ENCODE data around the gene KLF7.

Gene KLF7

GRCh38 chr2:207166349-207167098 is 776 bp upstream of the KLF7 start:
- peak; percentile 72 to 82 for DNase-seq

GRCh38 chr2:207166039-207166348 is 246 bp upstream of the KLF7 start:
- DNase-seq: peak; percentile 99 to 100

DNA sequence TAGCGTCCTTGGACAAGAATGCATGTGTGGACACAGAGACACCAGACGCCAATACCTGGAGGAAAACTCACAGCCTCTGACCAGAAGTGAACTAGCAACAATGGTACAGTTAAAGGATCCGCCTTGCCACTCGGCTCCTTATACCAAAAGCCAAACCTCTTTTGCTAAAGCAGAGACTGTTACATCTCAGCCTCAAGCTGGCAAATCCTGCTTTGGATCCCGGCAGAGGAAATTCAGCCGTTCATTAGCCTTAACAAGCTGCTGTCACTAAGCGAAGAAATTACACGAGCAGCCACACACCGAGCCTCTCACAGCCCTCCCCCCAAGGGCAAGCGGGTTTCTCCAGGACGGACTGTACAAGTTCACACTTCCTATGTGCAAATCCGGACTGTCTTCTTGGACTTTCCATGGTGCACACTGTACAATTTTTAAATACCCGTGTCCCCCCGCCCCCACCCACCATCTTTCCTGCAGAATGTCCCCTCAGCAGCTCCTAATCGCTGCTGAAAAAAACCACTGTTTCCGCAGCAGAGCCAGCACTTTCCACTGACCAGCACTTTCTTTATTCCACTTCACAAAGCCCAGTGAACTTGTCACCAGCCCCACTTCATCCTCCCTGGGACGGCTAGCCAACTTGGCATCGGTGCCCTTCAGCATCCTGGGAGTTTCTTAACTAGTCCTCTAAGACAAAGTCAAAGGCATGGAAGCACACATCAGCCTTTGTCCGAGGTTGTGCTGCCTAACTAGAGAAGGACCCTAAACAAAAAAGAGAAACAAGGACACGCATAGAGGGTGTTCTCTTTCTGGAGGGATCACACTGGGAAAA is 1.5 kb downstream of the KLF7 start:
- DNase-seq: peak; percentile 8 to 23

DNA sequence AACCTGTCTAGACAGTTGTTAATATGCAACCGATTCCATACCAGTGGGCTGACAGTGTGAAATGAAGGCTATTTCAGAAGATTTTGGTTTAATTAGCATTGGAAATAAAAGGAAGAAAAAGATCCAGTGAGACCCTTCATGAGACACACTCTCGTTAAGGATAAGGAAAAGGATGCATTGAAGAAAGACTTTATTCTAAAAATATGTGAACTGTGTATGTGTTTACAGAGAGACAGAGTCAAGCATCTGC is 2.1 kb downstream of the KLF7 start:
- no peak for DNase-seq

DNA sequence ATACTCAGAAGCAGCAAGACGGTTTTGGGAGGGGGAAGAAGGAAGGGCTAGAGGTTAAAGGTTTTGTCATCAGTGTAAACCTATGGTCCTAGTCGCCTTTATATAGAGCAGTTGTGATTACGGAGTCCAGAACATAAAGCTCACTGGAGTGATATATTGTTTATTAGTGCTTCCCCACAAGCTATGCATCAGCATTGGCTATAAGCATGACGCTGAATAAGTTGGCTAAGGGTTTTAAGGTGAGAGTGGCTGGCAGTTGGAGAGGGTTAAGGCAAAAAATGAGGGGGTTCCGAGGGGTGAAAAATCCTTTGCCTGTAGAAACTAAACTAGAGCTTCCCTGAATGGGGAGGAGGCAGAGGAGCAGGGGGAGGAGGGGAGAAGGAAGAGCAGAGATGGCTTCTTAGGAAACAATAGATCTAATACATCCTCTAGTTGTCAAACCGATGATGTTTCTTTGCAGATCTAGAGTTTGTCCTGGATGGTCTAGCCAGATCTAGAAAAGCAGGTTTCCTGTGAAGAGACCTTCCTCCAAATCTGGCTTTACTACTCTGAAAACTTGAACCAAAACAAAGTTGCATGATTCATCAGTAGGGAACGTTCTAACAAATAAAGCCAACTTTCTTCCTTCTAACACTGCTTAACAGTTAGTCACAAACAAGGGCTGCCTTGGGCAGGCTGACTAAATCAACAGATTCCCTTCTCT is 2.5 kb downstream of the KLF7 start:
- peak in 1 of 2 donors; percentile 21 for DNase-seq

GRCh38 chr2:207162316-207162715 is 3.4 kb downstream of the KLF7 start:
- DNase-seq: no peak

- no peak for DNase-seq
Measured at GRCh38 chr2:207161247-207162123, 4.3 kb downstream of the KLF7 start.

- DNase-seq: no peak
Measured at GRCh38 chr2:207160115-207160514, 5.6 kb downstream of the KLF7 start.

- DNase-seq: no peak
Measured at GRCh38 chr2:207159002-207159401, 6.7 kb downstream of the KLF7 start.

- DNase-seq: peak; percentile 45 to 61
Measured at GRCh38 chr2:207157731-207158130, 8.0 kb downstream of the KLF7 start.

- DNase-seq: no peak
Measured at GRCh38 chr2:207157162-207157481, 8.6 kb downstream of the KLF7 start.

DNA sequence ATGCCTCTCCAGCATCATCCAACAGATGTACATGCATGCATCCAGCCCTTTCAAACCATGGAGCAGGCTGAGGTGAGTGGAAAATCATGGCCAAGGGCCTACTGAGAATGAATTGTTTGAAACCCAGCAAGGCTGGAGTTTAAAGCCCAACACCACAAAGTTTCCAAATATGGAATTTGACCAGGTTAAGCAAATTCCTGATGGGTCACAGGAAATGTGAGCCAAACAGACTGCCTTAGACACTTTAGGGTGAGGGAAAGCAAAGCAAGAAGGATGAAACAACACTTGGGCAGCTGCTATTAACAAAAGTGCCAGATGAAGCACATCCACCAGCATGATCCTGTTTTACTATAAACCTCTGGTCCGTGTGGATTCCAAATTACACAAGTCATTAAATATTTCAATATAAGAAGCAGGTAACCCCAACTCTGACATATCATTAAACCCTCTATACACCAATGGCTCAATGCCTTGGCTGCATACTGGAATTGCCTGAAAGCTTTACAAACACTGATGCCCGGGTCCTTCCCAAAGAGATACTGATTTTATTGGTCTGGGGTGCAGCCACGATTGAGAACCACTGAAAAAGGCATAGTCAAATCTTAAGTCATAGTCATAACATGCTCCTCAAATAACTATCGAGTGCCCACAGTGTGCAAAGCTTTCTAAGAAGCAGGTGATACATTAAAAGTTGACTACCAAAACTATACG is 9.1 kb downstream of the KLF7 start:
- no peak for DNase-seq

DNA sequence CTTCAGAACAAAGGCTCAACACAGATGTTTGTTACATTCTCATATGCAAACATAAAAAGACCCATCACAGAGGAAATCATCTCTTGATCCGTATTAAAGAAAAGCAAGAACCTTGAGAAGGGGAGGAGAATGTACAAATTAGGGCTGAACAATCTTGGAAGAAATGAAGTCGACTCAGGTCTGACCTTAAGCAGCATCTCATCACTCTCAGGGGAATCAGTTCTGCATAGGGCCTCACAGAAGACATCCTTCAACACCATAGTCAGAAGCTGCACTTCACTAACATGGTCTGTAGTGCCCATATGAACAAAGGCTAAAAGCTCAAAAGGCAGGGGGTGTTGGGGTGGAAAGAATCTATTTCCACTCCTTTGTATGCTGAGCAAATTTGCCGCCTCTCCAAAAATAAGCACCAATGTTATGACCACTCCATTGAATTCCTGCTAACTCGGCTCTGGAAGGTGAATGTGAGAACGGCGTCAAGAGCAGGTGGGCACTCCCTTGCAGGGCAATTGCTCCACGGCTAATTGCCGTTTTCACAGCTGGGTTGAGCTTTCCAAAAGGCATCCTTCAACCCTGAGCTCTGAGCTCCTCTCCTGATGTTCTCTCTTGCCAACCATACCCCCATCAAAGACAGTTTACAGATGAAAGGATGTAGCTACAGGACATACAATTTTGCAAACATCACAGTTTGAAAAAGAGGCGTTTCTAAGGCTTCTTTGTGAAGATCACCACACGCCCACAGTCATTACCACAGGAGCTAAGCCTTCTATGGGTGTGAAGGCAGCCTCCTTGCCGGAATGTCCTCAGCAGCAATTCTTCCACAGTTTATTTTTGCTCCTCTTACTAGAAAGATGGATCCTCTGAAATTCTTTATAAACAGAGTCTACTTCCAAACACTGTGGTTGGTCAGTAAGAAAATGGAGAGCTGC is 10.0 kb downstream of the KLF7 start:
- DNase-seq: no peak

GRCh38 chr2:207154556-207155510 is 10.9 kb downstream of the KLF7 start:
- DNase-seq: no peak

DNA sequence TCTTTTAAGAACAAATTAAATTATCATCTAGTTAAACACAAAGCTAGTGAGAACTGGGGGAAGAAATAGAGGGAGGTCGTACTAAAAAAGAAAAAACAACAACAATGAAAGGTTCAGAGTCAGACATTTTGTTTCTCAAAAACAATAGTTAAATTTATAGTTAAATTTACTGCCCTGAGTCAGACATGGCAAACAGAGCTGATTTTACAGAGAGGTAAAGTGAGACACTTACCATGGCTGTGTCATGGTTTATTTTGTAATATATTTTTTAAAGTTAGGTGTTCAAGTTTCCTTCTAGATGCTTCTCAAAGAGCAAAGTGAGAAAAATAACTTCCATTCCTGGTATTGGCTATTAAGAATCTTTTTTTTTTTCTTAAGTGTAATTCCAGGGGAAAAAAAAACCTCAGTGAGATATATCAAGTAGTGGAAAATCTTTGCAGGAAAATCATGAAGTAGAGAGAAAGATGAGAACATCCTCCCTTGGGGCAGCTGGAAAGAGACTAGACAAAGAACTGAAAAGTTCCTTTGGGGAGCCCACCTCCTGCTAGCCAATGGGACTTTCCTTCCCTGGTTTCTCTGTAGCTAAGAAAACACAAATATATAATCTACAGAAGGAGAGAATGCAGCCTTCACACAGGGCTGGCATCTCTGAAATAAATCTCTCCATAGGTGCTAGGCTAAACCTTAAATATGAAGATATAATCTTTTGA is 12.3 kb downstream of the KLF7 start:
- no peak for DNase-seq

GRCh38 chr2:207151048-207151447 is 14.7 kb downstream of the KLF7 start:
- no peak for DNase-seq

DNA sequence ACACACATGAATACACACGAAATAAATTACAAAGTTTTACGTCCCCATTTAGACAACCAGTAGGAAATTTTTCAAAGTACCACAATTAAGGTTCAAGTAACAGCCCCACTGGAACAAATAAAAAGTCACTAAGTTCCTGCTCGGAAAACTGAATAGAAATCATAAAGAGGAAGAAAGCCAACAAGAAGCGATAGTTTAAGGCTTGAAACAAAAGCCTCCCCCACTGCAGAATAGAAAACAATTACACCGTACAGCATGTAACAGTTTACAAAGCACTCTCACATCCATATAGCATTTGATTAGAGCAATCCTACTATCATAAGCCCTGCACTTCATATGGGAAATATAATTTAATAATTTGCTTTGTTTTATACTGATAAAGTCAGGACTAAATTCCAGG is 15.5 kb downstream of the KLF7 start:
- no peak for DNase-seq

DNA sequence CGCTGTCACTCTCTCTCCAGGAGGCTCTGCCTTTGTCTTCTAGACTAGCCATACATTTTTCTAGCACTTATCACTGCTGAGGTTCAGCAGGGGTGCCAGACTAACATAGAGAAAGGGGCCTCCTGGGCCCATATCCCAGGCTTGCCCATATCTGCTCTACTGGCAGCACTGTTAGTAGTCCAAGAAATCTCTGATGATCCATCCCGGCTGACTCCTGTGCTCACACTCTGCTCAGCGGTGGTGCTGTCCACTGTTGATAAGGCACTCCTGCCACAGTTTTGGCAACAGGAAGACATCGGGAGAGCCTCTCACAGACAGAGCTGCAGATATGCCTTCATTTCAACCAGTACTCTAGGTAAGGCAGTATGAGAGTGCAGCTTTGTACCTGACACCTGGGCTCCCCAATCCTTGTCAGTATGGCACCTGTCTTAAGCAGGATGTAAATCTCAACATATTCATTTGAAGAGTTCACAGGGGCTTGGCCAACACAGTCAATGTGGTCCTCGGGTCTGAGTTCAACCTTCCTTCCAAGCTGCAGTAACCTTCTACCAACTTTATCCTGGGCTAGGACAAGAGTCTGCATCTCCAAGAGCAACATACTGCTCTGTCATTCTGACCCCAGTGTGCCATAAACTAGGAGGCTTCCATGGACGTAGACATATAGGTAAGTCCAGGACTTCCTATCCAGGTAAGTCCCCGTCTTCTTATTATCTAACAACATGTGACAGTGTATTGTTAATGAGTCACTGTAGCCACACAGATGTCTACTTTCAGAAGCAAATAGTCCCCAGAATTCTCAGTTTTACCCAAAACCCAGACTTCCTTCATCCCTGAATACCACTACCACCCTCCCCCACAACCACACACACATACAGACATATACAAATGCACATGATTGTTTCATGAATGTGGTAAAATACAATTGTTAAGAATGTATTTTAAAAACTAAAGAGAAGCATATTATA is 16.2 kb downstream of the KLF7 start:
- DNase-seq: no peak
